ENCODE results near the gene CUX1.
A peak's percentile ranks its signal among the peaks of the same experiment; 100 is the strongest.

CUX1 gene

DNA sequence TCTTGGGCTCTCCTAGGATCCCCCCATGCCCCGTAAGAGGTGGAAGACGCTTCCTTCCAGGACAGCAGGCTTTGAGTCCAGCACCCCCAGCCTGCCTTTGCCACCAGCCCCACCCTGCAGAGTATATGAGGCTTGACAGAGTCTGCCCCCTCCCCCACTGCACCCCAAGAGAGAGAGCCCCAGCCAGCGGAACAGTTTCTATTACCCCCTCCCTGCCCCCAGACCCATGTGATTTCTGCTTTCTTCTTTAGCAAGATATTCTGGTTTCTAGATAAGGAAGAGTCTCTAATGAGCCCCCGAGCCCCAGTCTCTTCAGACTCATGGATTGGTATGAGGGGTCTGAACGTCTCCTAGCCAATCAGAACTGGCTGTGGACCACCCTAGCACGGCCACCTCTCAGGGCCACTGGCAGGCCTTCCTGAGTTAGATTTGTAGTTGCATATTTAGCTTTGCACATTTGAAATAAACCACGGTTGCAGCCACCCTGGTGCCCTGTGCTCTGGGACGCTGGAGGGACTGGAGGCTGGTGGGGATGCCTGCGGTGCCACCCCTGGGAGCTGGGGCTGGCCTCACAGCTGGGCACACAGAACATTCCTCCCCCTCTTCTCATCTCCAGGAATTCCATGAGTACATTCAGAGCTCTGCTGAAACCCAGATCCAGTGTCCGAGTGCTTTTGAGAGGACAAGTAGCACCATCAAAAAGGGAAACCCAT is 466.2 kb downstream of the CUX1 start:
- no peak for TF ChIP-seq CTCF (conservative IDR thresholded peaks at IDR 0.05; ENCODE audit: control insufficient read depth, insufficient read depth, low read depth, low read length)
- no peak for DNase-seq (ENCODE audit: low read depth)
- H3K4me3 ChIP-seq (ENCODE audit: control insufficient read depth, low read depth, low read length), result no peak overlapping the region

GRCh38 chr7:102284399-102284798 is 467.0 kb downstream of the CUX1 start:
- DNase-seq (ENCODE audit: low read depth), result no peak
- H3K4me3 ChIP-seq (ENCODE audit: control insufficient read depth, low read depth, low read length), result no peak overlapping the region
- no peak for TF ChIP-seq CTCF (conservative IDR thresholded peaks at IDR 0.05; ENCODE audit: control insufficient read depth, insufficient read depth, low read depth, low read length)

DNA sequence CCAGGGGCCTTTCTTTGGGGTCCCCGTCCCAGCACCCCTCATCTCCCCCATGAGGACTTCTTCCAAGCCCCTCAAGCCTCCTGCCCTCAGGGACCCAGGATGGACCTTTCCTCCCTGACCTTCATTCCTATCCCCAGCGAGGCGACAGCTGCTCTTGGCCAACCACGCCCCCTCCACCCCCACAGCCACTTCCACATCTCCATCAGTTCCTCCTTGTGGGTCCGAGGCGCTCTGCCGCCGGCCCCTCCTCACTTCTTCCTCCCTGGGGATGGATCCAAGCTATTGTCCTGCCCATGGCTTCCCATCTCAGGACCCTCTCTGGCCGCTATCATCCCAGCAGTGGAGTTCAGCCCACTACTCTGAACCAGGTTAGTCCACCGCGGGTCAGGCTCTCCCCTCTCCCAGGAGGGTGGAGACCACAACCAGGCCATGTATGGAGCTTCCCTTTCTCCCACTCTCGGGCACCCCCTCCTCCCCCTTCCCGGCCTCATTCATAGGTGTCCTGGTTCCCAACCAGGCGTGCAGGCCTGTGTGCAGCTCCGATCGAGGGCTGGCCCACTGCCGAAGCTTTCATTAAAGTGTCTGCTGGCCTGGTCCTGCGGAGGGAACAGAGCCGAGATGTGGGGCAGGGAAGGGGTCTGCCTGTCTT is 467.6 kb downstream of the CUX1 start:
- no peak overlapping the region for H3K4me3 ChIP-seq (ENCODE audit: control insufficient read depth, low read depth, low read length)
- TF ChIP-seq CTCF (conservative IDR thresholded peaks at IDR 0.05; ENCODE audit: control insufficient read depth, insufficient read depth, low read depth, low read length), result no peak
- DNase-seq (ENCODE audit: low read depth), result no peak

- H3K4me3 ChIP-seq (ENCODE audit: control insufficient read depth, low read depth, low read length), result peak overlapping the region; percentile 38
- TF ChIP-seq CTCF (conservative IDR thresholded peaks at IDR 0.05; ENCODE audit: control insufficient read depth, insufficient read depth, low read depth, low read length), result no peak
- no peak for DNase-seq (ENCODE audit: low read depth)
These were observed 468.3 kb downstream of the CUX1 start for GRCh38 chr7:102285540-102286236.

DNA sequence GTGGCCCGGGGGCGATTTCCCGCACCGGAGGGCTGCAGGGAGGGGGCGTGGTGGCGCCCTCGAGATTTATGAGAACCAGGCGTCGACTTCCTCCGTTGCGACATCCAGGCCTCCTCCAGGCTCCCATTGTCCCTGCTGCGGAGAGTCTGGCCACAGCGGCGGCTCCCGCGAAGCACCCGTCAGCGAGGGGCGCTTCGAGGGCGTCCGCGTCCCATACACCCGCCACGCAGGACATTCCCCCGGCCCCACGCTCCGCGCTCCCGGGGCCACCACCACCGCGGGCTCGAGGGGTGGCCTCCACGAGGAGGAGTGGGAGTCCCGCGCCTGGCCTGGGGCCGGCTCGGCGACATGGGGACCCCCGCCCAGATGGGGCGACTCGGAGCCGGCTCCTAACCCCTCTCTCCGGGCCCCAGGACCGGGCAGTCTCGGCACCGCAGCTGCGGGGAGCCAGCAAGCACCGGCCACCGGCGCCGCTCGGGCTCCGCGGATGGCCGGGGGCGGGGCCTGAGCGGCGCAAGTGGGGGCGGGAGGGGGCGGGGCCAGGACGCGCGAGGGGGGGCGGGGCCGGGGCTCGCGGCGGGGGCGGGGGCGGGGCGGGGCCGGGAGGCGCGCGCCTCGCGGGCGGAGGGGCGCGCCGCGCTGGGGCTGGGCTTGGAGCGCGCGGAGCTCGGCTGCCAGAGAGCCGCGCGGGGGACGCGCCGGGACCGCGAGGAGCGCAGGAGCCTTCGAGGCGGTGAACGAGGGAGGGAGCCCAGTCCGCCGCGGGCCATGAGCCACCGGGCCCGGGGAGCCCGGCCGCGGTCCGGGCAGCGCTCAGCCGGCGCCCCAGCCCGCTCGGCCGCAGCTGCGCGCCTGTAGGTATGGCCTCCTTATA is 469.0 kb downstream of the CUX1 start, which contains the start of gene SH2B2:
TSS of gene SH2B2 (plus strand) at position 632 of the 874 bp plus-strand sequence. CDS start 13,683 bp downstream, outside the sequence.
- peak; percentile 57 for DNase-seq (ENCODE audit: low read depth)
- TF ChIP-seq CTCF (conservative IDR thresholded peaks at IDR 0.05; ENCODE audit: control insufficient read depth, insufficient read depth, low read depth, low read length), result no peak
- peak within 1 kb of the TSS; percentile 53 for H3K4me3 ChIP-seq (ENCODE audit: control insufficient read depth, low read depth, low read length)

Data from fibroblast of mammary gland (primary cell).